Measurements from ENCODE around the gene ADGB.

Gene ADGB

DNA sequence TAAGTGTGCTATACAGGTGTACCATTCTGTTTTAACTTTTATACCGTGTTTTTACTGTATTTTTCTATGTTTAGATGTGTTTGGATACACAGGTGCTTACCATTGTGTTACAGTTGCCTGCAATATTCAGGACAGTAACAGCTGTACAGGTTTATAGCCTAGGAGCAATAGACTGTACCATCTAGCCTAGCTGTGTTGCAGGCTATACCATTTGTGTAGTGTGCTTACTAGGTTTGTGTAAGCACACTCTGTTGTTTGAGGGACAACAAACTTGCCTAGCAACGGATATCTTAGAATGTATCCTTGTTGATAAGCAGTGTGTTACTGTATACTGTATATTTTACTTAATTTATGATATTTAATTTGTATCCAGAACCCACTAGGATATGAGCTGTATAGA is 35.2 kb downstream of the ADGB start:
- DNase-seq (ENCODE audit: low read depth in 2 of 2), result no peak

- DNase-seq (ENCODE audit: low read depth in 2 of 2), result no peak
These were observed 36.4 kb downstream of the ADGB start for GRCh38 chr6:146635165-146635564.

DNA sequence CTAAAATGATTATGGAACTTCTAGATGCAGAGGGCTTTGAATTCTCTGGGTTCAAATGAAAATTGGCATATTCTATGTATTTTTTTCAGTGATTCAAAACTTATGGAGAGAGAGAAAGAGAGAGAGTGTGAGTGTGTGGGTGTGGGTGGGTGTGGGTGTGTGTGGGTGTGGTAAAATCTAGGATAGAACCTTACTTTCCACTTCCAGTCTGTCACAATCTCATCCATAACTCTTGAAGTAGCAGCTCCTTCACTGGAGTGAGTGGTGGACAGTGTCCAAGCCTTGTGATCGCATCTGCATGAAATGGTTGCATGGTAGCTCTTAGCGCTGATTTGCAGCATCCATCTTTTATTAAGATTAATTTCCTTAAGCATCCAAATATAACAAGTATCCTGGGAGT is 37.7 kb downstream of the ADGB start:
- no peak for DNase-seq (ENCODE audit: low read depth in 2 of 2)

DNA sequence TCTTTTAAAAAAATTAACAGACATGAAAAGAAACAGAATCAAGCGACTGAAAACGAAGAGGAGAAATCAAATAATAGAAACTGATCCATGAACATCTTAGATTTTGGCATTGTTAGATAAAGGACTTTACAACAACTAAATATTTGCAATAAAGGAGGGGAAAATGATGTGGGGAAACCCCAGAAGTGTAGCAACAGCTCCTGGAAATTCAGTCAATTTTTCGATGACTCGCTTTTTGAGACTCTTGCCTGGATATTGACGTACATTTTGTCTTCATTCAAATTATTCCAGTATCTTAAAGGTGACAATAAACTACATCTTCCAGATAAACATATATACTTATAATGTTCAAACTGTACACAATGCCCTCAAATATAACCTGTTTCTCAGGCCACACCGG is 44.1 kb downstream of the ADGB start:
- no peak for DNase-seq (ENCODE audit: low read depth in 2 of 2)

DNA sequence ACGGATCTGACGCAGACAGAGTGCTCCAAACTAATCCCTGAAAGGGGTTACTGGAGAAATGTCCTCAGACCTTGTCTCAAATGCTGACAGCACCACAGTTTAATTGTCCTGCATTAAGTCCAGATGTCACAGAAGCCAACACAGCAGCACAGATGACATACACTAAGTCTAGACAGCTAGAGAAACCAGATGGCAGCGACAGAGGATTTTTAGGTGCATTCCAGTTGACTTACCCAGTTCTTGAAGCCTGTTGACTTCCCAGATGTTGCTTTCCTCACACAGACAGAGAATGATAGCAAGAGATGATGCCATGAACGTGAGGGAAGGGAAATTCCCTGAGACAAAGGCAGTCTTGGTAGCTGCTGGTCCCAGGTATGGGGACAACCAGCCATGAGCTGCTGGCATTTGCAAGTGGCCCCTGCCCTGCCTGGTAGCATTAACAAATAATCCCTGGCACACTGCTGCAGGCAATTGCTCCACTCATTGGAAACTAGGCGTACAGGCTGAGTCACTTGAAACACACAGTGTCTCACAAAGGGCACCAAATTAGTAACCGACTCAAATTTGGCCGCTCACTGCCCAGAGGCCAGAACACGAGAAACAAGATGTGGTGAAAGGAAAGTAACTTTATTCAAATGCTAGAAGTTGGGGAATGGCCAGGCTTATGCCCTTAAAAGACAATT is 52.2 kb downstream of the ADGB start:
- DNase-seq (ENCODE audit: low read depth in 2 of 2), result no peak

DNA sequence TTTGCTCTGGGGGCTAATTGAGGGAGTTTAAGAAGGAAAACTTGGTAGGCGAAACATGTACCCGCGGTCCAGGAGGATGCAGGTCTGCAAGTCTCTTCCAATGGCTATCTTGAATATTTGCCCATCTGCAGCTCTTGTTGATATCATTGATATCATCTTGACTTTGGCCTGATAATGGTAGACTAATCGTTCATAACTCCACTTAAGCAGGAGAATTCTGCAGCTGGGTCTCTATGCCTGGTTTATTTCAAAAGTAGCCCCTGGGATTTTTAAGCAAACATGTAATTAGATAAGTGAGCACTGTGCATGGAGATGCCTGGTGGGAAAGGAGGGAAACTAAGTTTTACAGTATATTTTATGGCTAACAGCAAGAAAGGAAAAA is 52.7 kb downstream of the ADGB start:
- DNase-seq (ENCODE audit: low read depth in 2 of 2), result no peak

DNA sequence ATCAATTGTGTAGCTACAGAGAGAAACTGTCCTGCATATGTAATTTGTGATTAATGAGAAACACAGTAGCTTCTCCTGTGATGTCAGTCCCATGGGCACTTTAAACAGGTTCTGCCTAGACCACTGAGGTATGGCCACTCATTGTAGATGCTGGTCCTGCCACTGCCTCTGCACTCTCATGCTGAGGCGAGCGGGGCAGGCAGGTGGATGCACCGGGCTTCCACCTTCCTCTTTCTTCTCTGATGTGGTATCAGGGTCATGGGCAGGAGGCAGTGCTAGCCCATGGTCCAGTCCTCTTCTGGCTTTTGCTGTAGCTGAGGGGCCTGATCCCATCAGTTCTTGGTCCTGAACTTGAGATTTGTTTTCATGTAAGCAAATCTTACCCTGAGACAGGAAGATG is 58.7 kb downstream of the ADGB start:
- DNase-seq (ENCODE audit: low read depth in 2 of 2), result no peak

GRCh38 chr6:146664871-146665360 is 66.1 kb downstream of the ADGB start:
- no peak for DNase-seq (ENCODE audit: low read depth in 2 of 2)

DNA sequence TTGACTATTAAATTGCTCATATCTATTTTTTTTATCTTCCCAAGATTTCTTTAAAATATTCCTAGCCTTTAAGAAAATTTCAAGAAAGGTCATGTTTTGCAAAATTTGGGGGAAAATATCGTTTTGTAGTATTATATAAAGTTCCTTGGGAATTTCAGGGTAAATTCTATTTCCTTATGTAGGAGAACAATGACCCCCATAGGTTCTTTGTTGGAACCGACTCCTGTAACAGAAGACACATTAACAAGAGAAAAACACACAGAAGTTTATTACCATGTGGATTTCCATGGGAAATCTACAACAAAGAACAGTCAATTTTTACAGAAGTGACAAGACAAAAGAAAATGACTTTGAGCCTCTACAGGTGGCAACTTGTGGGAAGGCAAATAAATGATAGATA is 68.1 kb downstream of the ADGB start:
- no peak for DNase-seq (ENCODE audit: low read depth in 2 of 2)

- DNase-seq (ENCODE audit: low read depth in 2 of 2), result no peak
These were observed 71.4 kb downstream of the ADGB start for GRCh38 chr6:146670161-146670560.

GRCh38 chr6:146673069-146673468 is 74.3 kb downstream of the ADGB start:
- no peak for DNase-seq (ENCODE audit: low read depth in 2 of 2)

DNA sequence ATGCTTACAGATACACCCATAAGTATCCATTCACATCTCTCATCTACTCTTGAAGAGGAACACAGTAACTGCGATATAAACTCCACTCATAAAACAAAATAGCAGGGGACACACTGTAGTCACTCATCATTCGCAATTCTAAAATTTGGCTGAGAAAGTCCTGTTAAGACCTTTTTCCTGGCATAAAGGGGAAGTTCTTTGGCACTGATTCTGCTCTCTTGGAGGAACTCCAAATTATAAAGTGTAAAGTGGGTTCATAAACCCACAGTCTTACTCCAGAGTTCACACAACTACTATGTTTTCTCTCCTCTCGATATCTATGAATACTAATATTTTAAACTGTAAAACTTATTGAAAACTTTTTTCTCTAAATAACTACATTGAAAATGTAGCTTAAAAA is 80.6 kb downstream of the ADGB start:
- DNase-seq (ENCODE audit: low read depth in 2 of 2), result no peak

DNA sequence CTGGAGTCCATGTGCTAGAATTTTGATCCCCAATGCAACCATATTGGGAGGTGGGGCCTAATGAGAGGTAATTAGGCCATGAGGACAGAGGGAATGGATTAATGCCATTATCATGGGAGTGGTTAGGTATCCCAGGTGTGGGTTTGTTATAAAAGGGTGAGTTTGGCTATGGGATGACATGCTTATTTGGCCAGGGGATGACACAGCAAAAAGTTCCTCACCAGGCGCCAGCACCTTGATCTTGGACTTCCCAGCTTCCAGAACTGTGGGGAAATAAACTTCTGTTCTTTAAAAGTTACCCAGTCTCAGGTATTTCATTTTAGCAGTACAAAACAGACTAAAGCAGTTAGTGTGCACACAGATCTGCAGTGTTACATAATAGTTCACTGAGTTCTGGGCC is 84.1 kb downstream of the ADGB start:
- DNase-seq (ENCODE audit: low read depth in 2 of 2), result no peak

DNA sequence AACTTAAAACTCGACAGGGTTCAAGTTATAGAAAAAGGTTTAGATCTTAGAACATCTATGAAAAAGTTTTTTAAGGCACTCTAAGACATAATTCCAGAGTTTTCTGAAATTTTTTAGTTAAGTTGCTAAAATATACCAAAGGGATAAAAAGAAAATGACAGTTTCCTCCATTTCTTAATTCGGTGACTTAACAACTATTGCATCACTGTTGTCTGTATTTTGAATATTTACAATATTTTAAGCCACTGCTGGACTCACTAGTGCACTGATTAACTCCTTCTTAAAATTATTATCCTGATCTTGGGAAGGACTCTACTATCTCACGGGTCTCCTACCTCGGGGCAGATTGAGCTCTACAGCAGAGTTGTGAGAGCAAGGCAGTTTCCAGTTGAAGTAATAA is 91.0 kb downstream of the ADGB start:
- DNase-seq (ENCODE audit: low read depth in 2 of 2), result no peak

- no peak for DNase-seq (ENCODE audit: low read depth in 2 of 2)
These were observed 94.6 kb downstream of the ADGB start for GRCh38 chr6:146693342-146693741.

- DNase-seq (ENCODE audit: low read depth in 2 of 2), result no peak
These were observed 99.1 kb downstream of the ADGB start for GRCh38 chr6:146697921-146698320.

DNA sequence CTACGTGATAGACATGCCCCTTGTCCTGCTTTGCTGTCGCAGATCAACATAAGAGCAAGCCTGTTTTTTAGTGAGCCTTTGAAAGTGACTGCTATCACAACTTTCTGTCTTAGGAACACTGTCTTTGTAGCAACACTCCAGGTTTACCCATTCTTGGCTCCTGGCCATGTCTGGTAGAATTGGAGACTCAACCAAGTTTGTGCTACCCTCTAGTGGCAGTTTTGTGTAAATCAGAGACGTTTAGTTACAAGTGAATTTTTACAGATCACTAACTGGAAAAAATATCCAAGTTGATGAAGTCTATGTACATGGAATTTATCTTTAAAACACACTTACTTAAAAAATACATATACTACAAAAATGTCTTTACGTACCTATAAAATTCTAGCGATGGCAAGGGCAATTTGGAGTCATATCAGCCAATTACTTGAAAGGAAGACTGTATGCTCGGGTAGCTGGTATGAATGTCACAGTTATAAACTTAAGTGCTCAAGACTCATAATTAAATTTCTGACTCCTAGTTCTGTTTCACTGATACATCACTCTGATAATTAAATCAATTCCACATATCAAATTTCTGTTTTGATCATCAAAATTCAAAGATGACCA is 101.4 kb downstream of the ADGB start:
- DNase-seq (ENCODE audit: low read depth in 2 of 2), result no peak

DNA sequence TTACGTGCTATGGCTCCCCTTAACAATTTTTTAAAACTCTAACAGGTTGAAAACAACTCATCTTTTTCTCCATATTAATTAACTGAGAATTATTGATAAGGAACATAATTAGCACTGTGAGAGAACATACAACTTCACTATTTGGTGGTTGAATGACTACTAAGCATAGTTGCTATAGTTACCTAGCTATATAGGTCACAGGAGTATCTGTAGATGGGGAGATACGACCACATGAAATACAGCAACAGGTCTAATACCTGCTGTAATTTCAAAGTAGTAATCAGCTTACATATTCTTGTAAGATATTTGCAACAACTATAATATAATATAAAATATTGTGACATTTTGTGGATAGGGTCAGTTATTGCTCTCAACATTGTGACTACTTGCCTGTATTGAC is 102.9 kb downstream of the ADGB start:
- no peak for DNase-seq (ENCODE audit: low read depth in 2 of 2)

DNA sequence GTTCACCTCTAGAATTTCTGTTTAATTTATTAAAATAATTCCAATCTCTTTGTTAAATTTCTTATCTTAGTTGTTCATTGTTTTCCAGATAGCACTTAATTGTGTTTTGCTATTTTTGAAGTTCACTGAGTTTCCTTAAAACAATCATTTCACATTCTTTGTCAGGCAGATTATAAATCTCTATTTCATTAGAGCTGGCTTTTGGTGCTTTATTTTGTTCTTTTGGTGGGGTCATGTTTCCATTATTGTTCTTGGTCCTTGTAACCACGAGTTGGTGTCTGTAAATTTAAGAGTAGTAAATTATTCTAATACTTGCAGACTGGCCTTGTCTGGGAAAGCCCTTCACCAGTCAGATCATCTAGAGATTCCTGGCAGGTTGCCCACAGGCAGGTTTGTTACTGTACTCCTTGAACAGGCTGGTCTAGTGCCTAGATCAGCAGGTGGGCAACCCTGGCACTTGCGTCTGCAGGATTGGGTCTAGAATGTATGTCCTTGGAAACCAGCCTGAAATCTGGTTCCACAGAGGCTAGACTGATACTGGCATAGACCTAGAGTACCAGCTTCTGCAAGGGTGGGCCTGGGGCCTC is 110.4 kb downstream of the ADGB start:
- DNase-seq (ENCODE audit: low read depth in 2 of 2), result no peak

DNA sequence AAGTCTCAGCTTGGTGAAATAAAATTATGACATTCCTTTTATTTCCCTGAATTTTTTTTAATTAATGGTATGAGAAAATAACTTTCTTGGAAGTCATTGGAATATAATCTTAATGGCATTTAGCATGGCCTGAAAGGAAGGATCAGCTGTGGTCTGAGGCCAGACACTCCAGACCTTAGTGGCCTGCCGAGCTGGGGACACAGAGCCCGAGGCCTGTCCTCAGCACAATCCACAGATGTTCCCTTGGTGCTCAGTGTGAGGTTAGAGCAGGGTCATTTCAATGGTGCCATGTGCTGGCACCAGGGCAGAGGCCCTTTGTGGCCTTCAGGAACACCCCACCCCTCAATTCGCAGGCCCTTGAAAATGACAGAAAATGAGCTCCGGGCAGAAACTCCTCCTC is 120.6 kb downstream of the ADGB start:
- no peak for DNase-seq (ENCODE audit: low read depth in 2 of 2)

GRCh38 chr6:146739696-146740095 is 140.9 kb downstream of the ADGB start:
- no peak for DNase-seq (ENCODE audit: low read depth in 2 of 2)

DNA sequence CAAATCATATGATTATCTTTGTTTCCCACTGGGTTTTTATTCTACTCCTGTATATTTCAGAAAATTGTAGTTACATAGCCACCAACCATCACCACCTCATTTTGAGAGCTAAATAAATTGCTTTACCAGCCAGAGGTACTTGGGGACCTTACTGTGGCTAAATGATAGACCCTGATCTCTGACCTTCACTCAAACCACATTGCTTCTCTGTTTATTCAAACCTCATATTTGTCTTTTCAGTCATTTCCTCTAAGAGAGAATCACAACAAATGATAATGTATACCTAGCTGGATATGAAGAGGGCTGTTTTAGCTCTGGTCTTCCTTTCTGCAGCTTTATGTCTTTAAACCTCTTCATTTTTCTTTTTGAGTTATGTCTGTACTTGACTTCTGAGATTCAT is 142.8 kb downstream of the ADGB start:
- DNase-seq (ENCODE audit: low read depth in 2 of 2), result no peak

- no peak for DNase-seq (ENCODE audit: low read depth in 2 of 2)
These were observed 154.5 kb downstream of the ADGB start for GRCh38 chr6:146753306-146753705.

DNA sequence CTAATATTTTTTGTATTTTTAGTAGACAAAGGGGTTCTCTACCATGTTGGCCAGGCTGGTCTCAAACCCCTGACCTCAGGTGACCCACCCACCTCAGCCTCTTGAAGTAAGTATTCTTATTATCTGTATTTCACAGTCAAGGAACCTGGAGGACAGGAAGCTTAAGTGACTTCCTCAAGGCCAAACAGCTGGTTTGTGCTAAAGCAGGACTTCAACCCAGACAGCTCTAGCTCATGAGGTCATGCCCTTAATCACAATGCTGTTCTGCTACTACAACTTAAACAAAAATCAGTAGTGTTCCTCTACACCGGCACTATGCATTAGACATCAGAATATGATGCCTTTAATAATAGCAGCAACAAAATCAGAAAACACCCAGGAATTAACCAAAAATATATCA is 168.9 kb downstream of the ADGB start:
- DNase-seq (ENCODE audit: low read depth in 2 of 2), result no peak
